GM12801 (cell line): ENCODE results near the gene CLPTM1L.

Experiments
- CTCF ChIP-seq: IDR thresholded peaks from one replicate; pipeline ENCODE4 v1.5.1; 2011; ENCODE audit warnings: control low read depth; ENCODE audit not compliant: insufficient read length; ENCODE audit errors: extremely low read depth

CLPTM1L gene

GRCh38 chr5:1344975-1345838 is at the start of gene CLPTM1L:
TSS of gene CLPTM1L (minus strand) at chr5:1345099. CDS start at chr5:1344841, 258 bp downstream.
- no peak for TF ChIP-seq CTCF

- no peak for TF ChIP-seq CTCF
These were observed 48.9 kb upstream of the CLPTM1L start for GRCh38 chr5:1393571-1394501.

- no peak for TF ChIP-seq CTCF
These were observed 48.1 kb upstream of the CLPTM1L start for GRCh38 chr5:1392801-1393565.

GRCh38 chr5:1392261-1392660 is 47.4 kb upstream of the CLPTM1L start:
- TF ChIP-seq CTCF, result no peak

- TF ChIP-seq CTCF, result no peak
These were observed 46.8 kb upstream of the CLPTM1L start for GRCh38 chr5:1391691-1392090.

- TF ChIP-seq CTCF, result no peak
These were observed 46.1 kb upstream of the CLPTM1L start for GRCh38 chr5:1390861-1391600.
